GM18502 (cell line): ENCODE measurements around the gene CCDC34.

Experiments
- ATAC-seq: cut with Tn5 transposase; IDR thresholded peaks from one replicate; pipeline ENCODE4 v1.9.1; 2021; ENCODE audit warnings: mild to moderate bottlenecking; ENCODE audit not compliant: unreplicated experiment, poor library complexity

Gene CCDC34

DNA sequence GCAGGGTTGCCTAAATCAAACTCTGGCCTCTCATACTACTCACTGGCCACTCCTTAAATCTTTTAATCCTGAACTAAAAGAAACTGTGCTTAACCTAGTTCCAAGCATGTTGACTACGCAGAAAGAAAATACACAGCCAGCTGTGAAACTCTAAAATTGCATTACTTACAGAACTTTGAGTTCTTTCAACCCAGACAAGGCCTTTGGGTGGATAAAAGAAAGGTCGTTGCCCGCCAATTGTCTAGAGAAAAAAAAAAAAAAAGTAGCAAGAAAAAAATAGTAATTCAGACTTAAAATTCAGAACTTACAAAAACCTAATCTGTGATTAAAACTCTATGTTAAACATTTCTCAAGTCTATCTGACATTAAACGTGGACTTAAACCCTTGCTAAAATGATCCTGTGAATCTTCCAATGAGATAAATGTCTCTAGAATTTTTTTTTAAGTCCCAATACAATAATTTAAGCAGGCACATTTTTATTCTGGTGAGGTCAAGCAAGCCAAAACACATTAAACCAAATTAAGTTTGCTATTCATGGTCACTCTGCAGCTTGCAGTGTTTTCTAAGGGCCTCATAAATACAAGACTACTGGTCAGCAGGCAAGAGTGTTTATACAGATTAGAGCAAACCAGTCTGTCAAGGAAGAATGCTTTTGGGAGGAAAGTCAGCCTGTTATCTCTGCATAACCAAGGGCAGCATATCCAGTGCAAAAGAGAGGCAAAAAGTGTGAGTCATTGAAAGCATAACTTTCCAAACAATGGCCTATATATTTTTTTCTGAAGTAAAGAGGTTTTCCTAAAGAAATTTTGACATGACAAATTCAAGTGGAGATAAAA is 29.5 kb upstream of the CCDC34 start:
- ATAC-seq: no peak

DNA sequence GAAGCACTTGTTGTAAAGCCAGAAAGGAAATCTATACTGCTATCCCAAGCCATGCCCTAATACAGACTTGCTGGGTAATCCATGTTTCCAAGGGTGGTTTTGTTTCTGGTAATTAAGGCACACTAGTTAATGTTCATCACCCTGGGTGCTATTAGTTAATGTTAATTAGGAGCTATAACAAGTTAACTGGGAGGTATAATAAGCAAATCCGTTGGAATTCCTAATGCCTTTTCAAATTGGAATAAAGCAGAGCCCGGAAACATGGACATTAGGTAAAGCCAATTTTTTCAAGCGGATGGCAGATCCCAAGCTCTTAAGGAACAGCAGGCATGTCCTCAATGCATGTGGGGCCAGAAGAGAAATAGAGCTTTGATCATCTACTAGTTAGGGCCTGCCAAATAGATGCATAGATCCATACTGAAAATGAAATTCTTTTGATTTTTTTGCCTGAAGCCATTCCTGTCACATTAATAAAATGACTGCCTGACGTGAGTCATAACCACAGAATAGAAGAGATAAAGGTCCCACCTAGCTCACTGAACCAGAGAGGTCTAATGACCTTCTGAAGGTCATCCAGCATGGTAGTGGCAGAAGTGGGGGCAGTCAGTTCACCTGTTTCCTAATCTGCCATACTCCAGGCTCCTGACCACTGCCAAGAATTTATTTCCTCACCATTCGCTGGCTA is 28.5 kb upstream of the CCDC34 start:
- no peak for ATAC-seq

DNA sequence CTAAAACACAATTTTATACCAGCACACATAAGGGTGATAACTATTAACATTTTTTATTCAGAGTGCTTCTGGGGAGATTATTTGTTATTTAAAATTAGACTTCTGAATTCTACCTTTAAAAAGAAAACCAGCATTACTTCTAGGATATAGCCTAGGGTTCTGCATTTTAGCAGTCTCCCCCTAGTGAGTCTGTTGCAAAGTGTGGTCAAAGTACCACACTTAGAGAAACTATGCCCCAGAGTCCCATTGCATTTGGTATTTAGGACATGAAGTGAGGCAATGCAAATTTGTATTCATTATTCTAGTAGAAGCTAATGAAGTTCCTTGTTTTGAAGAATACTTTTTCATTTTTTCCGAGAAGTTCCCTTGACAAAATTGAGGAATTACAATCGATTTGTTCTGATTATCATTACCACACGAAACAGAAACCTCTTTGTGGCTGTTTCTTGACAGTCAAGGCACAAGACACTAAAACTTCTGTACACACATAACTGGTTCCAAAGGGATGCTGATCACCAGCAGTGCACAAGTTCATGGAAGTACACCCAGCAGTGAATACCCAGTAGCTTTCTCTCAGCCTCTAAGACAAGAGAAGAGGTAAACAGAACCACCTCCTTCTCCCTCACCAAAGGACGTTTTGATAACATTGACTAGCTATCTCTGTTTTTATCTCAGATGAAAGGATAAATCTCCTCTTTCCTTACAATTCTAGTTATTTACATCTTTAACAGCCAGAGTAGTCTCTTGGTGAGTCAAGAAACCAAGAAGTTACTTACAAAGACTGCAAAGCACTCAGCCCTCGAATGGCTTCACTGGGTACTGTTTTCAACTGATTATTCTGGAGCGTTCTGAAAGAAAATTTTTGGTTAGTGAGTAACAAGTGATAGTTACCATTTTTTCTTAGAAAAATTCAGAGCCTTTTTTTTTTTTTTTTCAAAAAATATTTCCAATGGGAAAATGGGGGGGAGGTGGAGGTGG is 27.6 kb upstream of the CCDC34 start:
- ATAC-seq: no peak

- ATAC-seq: no peak
Measured at GRCh38 chr11:27388869-27389268, 25.9 kb upstream of the CCDC34 start.

GRCh38 chr11:27388001-27388400 is 25.0 kb upstream of the CCDC34 start:
- ATAC-seq: no peak

- ATAC-seq: no peak
Measured at GRCh38 chr11:27387362-27387761, 24.3 kb upstream of the CCDC34 start.

DNA sequence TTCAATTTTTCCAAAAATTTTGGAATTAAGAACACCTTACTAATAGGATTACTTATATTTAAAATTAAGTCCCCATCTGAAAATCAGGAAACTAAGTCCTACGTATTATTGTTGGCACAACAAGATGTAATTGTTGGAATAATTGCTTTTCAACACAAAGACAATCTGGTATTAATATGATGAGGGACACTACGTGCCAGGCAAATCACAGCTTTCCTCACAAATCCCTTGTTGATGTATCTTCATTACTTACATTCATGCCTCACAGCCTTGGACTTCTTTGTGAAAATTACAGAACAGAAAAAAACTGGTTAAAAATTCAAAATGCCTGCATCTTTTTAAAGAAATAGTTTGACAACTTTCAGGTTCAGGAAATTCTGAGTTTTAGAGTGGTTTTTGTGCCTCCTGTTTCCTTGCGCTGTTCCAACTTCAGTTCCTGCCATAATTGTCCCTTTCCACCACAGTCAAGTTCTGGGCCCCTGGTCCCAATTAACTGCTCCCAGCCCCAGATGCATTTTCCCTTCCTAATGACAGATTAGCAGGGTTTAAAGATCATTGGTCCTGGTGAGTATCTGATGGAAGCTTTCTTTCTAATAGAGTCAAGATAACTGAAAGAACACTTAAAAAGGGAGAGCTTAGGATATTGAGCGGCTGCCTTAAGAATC is 23.3 kb upstream of the CCDC34 start:
- ATAC-seq: no peak

- no peak for ATAC-seq
Measured at GRCh38 chr11:27385245-27385644, 22.2 kb upstream of the CCDC34 start.

DNA sequence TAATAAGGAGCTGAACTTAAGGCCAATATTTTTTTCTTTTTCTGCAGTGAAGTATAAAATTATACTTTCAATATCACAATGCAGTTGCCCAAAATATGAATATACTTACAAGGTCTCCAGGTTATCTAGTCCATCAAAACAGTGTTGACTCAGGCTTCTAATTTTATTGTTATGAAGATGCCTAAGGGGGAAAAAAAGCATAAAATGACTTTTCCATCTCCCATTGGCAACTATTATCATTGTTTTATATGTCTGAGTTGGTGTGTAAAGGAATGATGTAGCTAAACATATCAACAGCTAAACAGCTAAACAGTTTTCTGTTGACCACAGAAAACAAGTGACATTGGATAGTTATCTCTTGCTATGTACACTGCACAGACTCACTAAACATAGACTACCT is 21.2 kb upstream of the CCDC34 start:
- ATAC-seq: no peak

DNA sequence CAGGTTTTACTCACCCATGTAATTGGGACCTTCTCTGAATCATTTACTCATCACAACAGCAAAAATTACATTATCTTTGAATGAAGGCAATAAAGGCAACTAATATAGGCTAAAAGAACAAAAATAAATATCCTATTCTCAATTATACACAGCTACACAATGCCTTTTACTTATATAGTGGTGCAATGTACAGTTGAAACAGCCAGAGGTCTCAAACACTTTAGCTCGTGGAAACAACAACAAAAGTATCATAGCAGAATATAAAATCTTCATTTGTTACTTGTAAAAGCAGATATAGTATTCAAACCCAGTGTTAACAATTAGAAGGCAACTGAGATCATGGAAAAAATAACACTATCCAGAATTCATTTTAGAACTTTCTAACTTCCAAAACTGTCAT is 20.6 kb upstream of the CCDC34 start:
- no peak for ATAC-seq

- ATAC-seq: no peak
Measured at GRCh38 chr11:27381238-27381666, 18.2 kb upstream of the CCDC34 start.

- no peak for ATAC-seq
Measured at GRCh38 chr11:27380771-27381170, 17.8 kb upstream of the CCDC34 start.

- no peak for ATAC-seq
Measured at GRCh38 chr11:27379449-27379848, 16.4 kb upstream of the CCDC34 start.

GRCh38 chr11:27375370-27375769 is 12.4 kb upstream of the CCDC34 start:
- no peak for ATAC-seq

DNA sequence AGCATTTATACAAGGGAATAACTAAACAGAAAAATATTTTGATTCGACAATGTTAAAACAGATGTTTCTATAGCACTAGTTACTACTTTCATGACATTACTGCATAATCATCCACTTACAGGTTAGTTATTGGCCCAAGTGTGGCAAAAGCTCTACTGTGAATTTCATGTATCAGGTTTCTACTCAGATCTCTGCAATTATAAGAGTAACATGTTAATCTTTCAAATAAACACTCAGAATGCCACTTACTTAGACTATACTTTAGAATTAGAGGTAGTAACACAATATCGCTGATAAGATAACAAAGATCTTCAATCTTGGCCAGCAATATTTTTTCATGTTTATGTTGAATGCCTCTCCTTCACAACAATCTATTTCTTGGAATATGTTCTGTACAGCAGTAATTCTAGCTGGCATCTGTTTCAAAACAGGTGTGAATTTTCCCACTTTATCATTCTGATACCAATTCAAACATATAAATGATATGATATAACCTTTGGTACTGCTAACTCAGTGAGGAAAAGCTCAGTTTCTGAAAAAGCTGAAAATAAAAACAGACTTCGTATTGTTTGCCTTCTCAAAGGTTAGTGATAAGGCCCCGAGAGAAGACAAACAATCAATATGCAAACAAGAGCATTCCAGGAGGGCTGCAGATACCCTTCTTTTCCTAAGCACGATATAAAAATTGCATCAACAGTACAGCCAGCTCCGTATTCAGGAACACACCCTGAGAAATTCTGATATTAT is 11.0 kb upstream of the CCDC34 start:
- no peak for ATAC-seq

DNA sequence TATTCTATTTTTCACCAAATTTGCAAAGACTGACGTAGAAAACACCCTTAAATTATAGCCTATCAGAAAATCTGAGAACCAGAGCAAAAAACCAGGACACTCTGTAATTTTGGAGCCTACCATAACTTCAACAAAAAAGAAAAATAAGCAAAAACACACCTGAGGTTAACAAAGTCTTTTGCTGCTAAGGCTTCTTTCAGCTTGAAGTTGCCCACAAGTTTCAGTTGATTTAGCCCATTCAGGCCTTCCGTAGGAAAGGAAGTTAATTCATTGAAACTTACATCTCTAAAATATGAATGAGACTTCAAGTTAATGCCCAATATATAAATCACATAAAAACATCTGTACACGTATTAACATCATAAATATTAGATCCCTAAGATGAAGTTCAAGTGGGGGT is 10.4 kb upstream of the CCDC34 start:
- no peak for ATAC-seq

DNA sequence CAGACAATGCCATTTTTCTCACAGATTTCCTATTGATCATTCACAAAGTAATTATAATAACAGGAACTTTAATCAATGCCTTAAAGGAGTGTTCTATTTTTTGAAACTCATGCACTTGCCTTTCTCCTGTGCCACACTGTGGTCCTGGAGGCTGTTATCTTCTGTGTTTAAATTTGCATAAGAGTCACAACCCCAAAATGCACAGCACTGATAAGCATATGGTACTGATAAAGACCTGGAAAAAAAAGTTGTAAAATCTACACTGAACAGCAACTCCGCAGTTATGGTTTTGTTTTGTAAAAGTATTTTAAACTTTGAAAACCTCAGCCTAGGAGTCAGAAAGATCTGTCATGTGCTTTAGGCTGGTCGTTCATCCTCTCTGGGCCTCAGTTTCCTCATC is 9.1 kb upstream of the CCDC34 start:
- no peak for ATAC-seq

- ATAC-seq: no peak
Measured at GRCh38 chr11:27371489-27371888, 8.5 kb upstream of the CCDC34 start.

DNA sequence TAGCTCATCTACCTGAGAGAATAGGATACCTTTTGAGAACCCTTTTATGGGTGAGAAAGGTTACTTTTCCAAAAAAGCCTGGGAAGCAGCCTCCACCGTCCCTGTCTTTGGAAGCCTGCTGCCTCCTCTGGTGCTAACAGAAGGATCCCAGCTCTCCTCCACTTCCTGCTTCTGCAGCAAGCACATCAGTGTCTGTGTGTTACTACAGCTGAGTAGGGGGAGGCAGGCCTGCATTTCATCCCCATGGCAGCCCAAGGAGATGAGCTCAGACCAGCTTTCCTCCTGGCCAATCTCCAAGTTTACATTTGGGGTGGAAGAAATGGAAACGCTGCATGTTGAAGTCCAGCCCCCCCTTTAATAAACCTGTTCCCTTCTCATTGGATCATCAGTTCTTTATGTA is 7.4 kb upstream of the CCDC34 start:
- no peak for ATAC-seq
